ENCODE data around the gene ZDHHC19.
"Not testable (repeated sequence)": the region's sequence is repeated elsewhere in the genome, so short reads cannot be mapped to it uniquely, and the experiment has no call there.

The ZDHHC19 gene

GRCh38 chr3:196210673-196211556, at the start of gene ZDHHC19:
Gene ZDHHC19 (minus strand): TSS chr3:196211400. CDS start chr3:196211315, 85 bp downstream.
- no peak for DNase-seq

- no peak for DNase-seq
These were observed 49.6 kb upstream of the ZDHHC19 start for GRCh38 chr3:196260784-196261183.

- no peak for DNase-seq
These were observed 44.6 kb upstream of the ZDHHC19 start for GRCh38 chr3:196255776-196256175.

GRCh38 chr3:196254376-196255283, 43.4 kb upstream of the ZDHHC19 start:
- DNase-seq, result no peak

GRCh38 chr3:196251918-196252317, 40.7 kb upstream of the ZDHHC19 start:
- DNase-seq, result no peak

GRCh38 chr3:196246612-196247308, 35.6 kb upstream of the ZDHHC19 start:
- no peak for DNase-seq

GRCh38 chr3:196244166-196244565, 33.0 kb upstream of the ZDHHC19 start:
- not testable (repeated sequence) for DNase-seq

GRCh38 chr3:196241704-196242103, 30.5 kb upstream of the ZDHHC19 start:
- DNase-seq, result no peak

GRCh38 chr3:196240424-196240823, 29.2 kb upstream of the ZDHHC19 start:
- DNase-seq, result no peak

GRCh38 chr3:196238612-196239560, 27.7 kb upstream of the ZDHHC19 start:
- no peak for DNase-seq

GRCh38 chr3:196237203-196237602, 26.0 kb upstream of the ZDHHC19 start:
- DNase-seq, result no peak

- DNase-seq, result no peak
These were observed 25.0 kb upstream of the ZDHHC19 start for GRCh38 chr3:196236223-196236622.

- no peak for DNase-seq
These were observed 24.4 kb upstream of the ZDHHC19 start for GRCh38 chr3:196235452-196236122.

- no peak for DNase-seq
These were observed 21.7 kb upstream of the ZDHHC19 start for GRCh38 chr3:196232882-196233251.

- DNase-seq, result no peak
These were observed 21.1 kb upstream of the ZDHHC19 start for GRCh38 chr3:196232154-196232881.

GRCh38 chr3:196227629-196228493, 16.7 kb upstream of the ZDHHC19 start:
- DNase-seq, result no peak

GRCh38 chr3:196227121-196227561, 15.9 kb upstream of the ZDHHC19 start:
- no peak for DNase-seq

GRCh38 chr3:196225763-196226364, 14.7 kb upstream of the ZDHHC19 start:
- DNase-seq, result no peak

- DNase-seq, result no peak
These were observed 13.9 kb upstream of the ZDHHC19 start for GRCh38 chr3:196225086-196225485.
